Forelimb muscle (tissue), 1 donor: ENCODE data around the gene TIMP2. TPM values are rescaled to one million over a fixed set of nuclear protein-coding genes. Genes with fewer than 3 reads are reported as not detected.
A peak's percentile ranks its signal among the peaks of the same experiment; 100 is the strongest.
"Not testable (repeated sequence)": the region's sequence is repeated elsewhere in the genome, so short reads cannot be mapped to it uniquely, and the experiment has no call there.

Experiments
- DNase-seq: peaks from one replicate; pipeline ENCODE4 v3.0.0-alpha.2; 2013; ENCODE audit warnings: low read depth
- polyA plus RNA-seq: library from polyadenylated mRNA; unstranded; fragments of 120-200 nt; gene quantifications from one replicate; pipeline ENCODE4 v1.2.1, GENCODE V29; 2013; ENCODE audit not compliant: insufficient read length

Gene TIMP2
- polyA plus RNA-seq, 1 donor: 164 TPM

- no peak for DNase-seq
Observed at GRCh38 chr17:78933025-78933958, 8.1 kb upstream of the TIMP2 start.

GRCh38 chr17:78929908-78930775 lies 5.0 kb upstream of the TIMP2 start:
- DNase-seq: no peak

GRCh38 chr17:78925662-78926555 lies 722 bp upstream of the TIMP2 start:
- peak; percentile 75 for DNase-seq

- DNase-seq: no peak
Observed at GRCh38 chr17:78924481-78925151, 571 bp downstream of the TIMP2 start.

GRCh38 chr17:78923660-78924453 lies 1.3 kb downstream of the TIMP2 start:
- no peak for DNase-seq

GRCh38 chr17:78922816-78923498 lies 2.2 kb downstream of the TIMP2 start:
- no peak for DNase-seq

- DNase-seq: no peak
Observed at GRCh38 chr17:78921437-78921971, 3.7 kb downstream of the TIMP2 start.

- DNase-seq: no peak
Observed at GRCh38 chr17:78920528-78920927, 4.7 kb downstream of the TIMP2 start.

GRCh38 chr17:78919861-78920450 lies 5.2 kb downstream of the TIMP2 start:
- DNase-seq: no peak

- DNase-seq: no peak
Observed at GRCh38 chr17:78918979-78919378, 6.2 kb downstream of the TIMP2 start.

- DNase-seq: no peak
Observed at GRCh38 chr17:78917451-78918275, 7.5 kb downstream of the TIMP2 start.

- no peak for DNase-seq
Observed at GRCh38 chr17:78915872-78916632, 9.1 kb downstream of the TIMP2 start.

- DNase-seq: no peak
Observed at GRCh38 chr17:78913115-78913514, 12.1 kb downstream of the TIMP2 start.

- no peak for DNase-seq
Observed at GRCh38 chr17:78912082-78912481, 13.1 kb downstream of the TIMP2 start.

GRCh38 chr17:78911543-78911942 lies 13.6 kb downstream of the TIMP2 start:
- not testable (repeated sequence) for DNase-seq

GRCh38 chr17:78910497-78911284 lies 14.5 kb downstream of the TIMP2 start:
- DNase-seq: no peak
